Mesenchymal stem cell (in vitro differentiated cells and primary cell): ENCODE measurements around the gene KCNH1.

Experiments
- DNase-seq: peaks from one replicate; pipeline ENCODE4 v3.0.0-alpha.2; 2013
- H2AFZ ChIP-seq: one replicate; pipeline ENCODE4 v1.6.1; 2013; ENCODE audit warnings: low read depth, mild to moderate bottlenecking, control low read depth, inconsistent platforms, low read length, moderate library complexity
- H2AK5ac ChIP-seq: 2 replicates; pipeline ENCODE4 v1.6.1; 2013; ENCODE audit warnings: low read length, moderate library complexity, mild to moderate bottlenecking, inconsistent platforms; ENCODE audit not compliant: severe bottlenecking
- H2BK120ac ChIP-seq: one replicate; pipeline ENCODE4 v1.6.1; 2013; ENCODE audit warnings: low read depth, mild to moderate bottlenecking, inconsistent platforms, low read length, moderate library complexity
- H2BK12ac ChIP-seq, 2 experiments: one replicate each; pipeline ENCODE4 v1.6.1; 2013; ENCODE audit warnings: inconsistent platforms in 2 of 2, low read length in 2 of 2, mild to moderate bottlenecking in 2 of 2, moderate library complexity in 2 of 2, control low read depth in 1 of 2
- H2BK15ac ChIP-seq: one replicate; pipeline ENCODE4 v1.6.1; 2013; ENCODE audit warnings: mild to moderate bottlenecking, low read depth, inconsistent platforms; ENCODE audit not compliant: poor library complexity, severe bottlenecking
- H2BK5ac ChIP-seq: 2 replicates; pipeline ENCODE4 v1.6.1; 2013; ENCODE audit warnings: low read depth, mild to moderate bottlenecking, low read length, control low read depth, inconsistent platforms; ENCODE audit not compliant: poor library complexity, severe bottlenecking
- H3K14ac ChIP-seq, 2 experiments: one replicate each; pipeline ENCODE4 v1.6.1; 2013; ENCODE audit warnings: inconsistent platforms in 2 of 2, low read length in 2 of 2, control low read depth in 1 of 2, mild to moderate bottlenecking in 1 of 2, moderate library complexity in 1 of 2
- H3K18ac ChIP-seq, 2 experiments: one replicate each; pipeline ENCODE4 v1.6.1; 2013; ENCODE audit warnings: inconsistent platforms in 2 of 2, low read length in 2 of 2, control low read depth in 1 of 2, low read depth in 1 of 2, mild to moderate bottlenecking in 1 of 2
- H3K23ac ChIP-seq, 2 experiments: one replicate each; pipeline ENCODE4 v1.6.1; 2013; ENCODE audit warnings: inconsistent platforms in 2 of 2, low read length in 2 of 2, mild to moderate bottlenecking in 2 of 2, moderate library complexity in 2 of 2, control low read depth in 1 of 2
- H3K27ac ChIP-seq: 2 replicates; pipeline ENCODE4 v1.5.1; 2013; ENCODE audit warnings: mild to moderate bottlenecking, moderate library complexity, low read length, control low read depth, inconsistent platforms; ENCODE audit not compliant: poor library complexity, severe bottlenecking
- H3K27me3 ChIP-seq, 2 experiments: 2 replicates each; pipeline versions ENCODE4 v1.6.1 to v1.7.0; 2013; ENCODE audit warnings: low read length in 2 of 2, mild to moderate bottlenecking in 2 of 2, moderate library complexity in 2 of 2, control low read depth in 1 of 2, inconsistent platforms in 1 of 2; ENCODE audit not compliant: control insufficient read depth in 1 of 2, insufficient read depth in 1 of 2
- H3K36me3 ChIP-seq, 2 experiments: 2 replicates each; pipeline versions ENCODE4 v1.6.1 to v1.7.0; 2013; ENCODE audit warnings: low read length in 2 of 2, control low read depth in 1 of 2, inconsistent platforms in 1 of 2, low read depth in 1 of 2, mild to moderate bottlenecking in 1 of 2; ENCODE audit not compliant: insufficient read depth in 2 of 2, control insufficient read depth in 1 of 2
- H3K4ac ChIP-seq, 2 experiments: one replicate each; pipeline ENCODE4 v1.6.1; 2013; ENCODE audit warnings: inconsistent platforms in 2 of 2, low read length in 2 of 2, mild to moderate bottlenecking in 2 of 2, moderate library complexity in 2 of 2, control low read depth in 1 of 2, low read depth in 1 of 2
- H3K4me1 ChIP-seq: 2 replicates; pipeline ENCODE4 v1.6.1; 2013; ENCODE audit warnings: low read depth, low read length, control low read depth; ENCODE audit not compliant: control insufficient read depth, insufficient read depth
- H3K4me2 ChIP-seq: 2 replicates; pipeline ENCODE4 v1.6.1; 2013; ENCODE audit warnings: low read length, mild to moderate bottlenecking, inconsistent platforms; ENCODE audit not compliant: poor library complexity, severe bottlenecking
- H3K4me3 ChIP-seq, 2 experiments: 2 replicates each; pipeline versions ENCODE4 v1.5.1 to v1.7.0; 2013; ENCODE audit warnings: low read length in 2 of 2, mild to moderate bottlenecking in 2 of 2, control low read depth in 1 of 2, low read depth in 1 of 2; ENCODE audit not compliant: insufficient read depth in 1 of 2
- H3K79me1 ChIP-seq: replicated peaks from 2 replicates; pipeline ENCODE4 v1.6.1; 2013; ENCODE audit warnings: mild to moderate bottlenecking, control low read depth, low read length, inconsistent platforms; ENCODE audit not compliant: poor library complexity, severe bottlenecking
- H3K9ac ChIP-seq: 2 replicates; pipeline ENCODE4 v1.7.0; 2013; ENCODE audit warnings: mild to moderate bottlenecking, low read length, moderate library complexity
- H3K9me3 ChIP-seq: 2 replicates; pipeline ENCODE4 v1.7.0; 2013; ENCODE audit warnings: mild to moderate bottlenecking, low read length; ENCODE audit not compliant: control insufficient read depth
- H4K8ac ChIP-seq: one replicate; pipeline ENCODE4 v1.6.1; 2013; ENCODE audit warnings: inconsistent platforms, mild to moderate bottlenecking, low read length, moderate library complexity
- H4K91ac ChIP-seq: one replicate; pipeline ENCODE4 v1.6.1; 2013; ENCODE audit warnings: mild to moderate bottlenecking, low read length, inconsistent platforms
- WGBS: methylation state at CpG from one replicate; pipeline ENCODE4 v1.1.7; 2013; ENCODE audit warnings: mixed read lengths; 5-methylcytosine and 5-hydroxymethylcytosine counted together

KCNH1 gene

DNA sequence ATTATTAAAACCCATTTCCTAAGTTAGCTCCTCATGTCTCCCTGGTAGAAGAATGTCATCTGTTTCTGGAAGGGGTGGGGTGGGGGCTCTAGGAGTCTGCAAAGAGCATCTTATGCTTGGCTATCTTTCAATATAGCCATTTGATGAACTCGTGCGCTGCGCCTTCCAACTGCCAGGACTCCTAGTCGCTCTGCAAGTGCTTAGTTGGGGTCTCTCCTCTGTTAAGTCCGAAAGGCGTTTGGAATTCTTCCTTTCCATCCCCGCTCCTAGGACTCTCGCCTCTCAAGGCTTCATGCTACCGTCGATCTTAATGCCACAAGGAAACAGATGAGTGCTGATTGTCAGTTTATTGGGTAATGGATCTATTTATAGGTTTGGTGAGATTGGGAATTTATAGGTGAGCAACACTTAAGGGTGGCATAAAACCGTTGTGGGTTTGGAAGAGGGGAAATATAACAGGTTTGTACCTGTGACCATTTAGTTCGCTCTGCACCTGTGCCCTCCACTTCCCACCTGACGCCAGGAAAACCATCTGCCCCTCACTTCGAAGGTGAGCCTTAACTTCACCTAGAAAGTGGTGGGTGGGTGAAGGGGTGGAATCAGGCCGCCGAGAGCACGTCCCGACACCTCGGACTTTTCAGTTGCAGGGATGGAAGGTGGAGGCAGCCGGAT, 1.1 kb downstream of the KCNH1 start:
- Histone ChIP-seq H4K91ac (no peak overlapping the region), H3K27ac (no peak overlapping the region), H3K27me3 (peaks cover 0 to 48% of the 10 kb centered on the region in 2 experiments), H4K8ac (no peak overlapping the region), H3K9ac (peak overlapping the region; percentile 61), H3K9me3 (no peaks in the 10 kb centered on the region), H3K4me1 (peaks cover 7% of the 10 kb centered on the region), H3K14ac (no peak overlapping the region), H2BK120ac (no peak overlapping the region), H3K23ac (peak overlapping the region in 1 of 2 experiments; percentile 35), H3K79me1 (peaks cover 9% of the 10 kb centered on the region), H2AFZ (peak overlapping the region; percentile 62), H3K4me2 (peak overlapping the region; percentile 90), H3K4ac (no peak overlapping the region), H3K36me3 (no peaks in the 10 kb centered on the region), H2BK5ac (peak overlapping the region; percentile 14), H2BK12ac (no peak overlapping the region), H2AK5ac (no peak overlapping the region), H3K18ac (no peak overlapping the region), H3K4me3 (peak overlapping the region; percentile 70 to 74), H2BK15ac (no peak overlapping the region)
- DNase-seq = no peak
- WGBS = 47% methylated on average over 15 of the region's 20 CpGs

DNA sequence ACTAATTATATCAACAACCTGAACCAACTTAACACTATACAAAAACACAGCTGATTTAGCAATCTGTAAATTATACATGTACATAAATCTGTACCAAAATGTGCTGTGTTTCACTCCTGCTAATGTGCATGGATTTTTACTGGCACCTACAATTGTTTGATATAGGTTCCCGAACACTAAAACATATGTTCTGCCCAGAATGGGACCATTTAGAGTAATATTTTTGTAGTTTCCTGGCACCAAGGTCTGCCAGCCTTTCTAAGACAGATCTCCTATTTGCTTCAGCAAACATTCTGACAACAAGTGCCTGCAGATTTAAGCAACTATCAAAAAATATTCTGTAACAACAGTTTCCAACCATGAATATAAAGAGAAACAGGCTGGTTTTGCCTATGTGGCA, 4.2 kb downstream of the KCNH1 start:
- Histone ChIP-seq H4K91ac (no peak overlapping the region), H3K4me2 (no peak overlapping the region), H2BK15ac (no peak overlapping the region), H2AFZ (no peak overlapping the region), H2AK5ac (no peak overlapping the region), H3K14ac (no peak overlapping the region), H3K23ac (no peak overlapping the region), H3K4me3 (no peak overlapping the region), H3K27ac (no peak overlapping the region), H2BK12ac (no peak overlapping the region), H3K4me1 (peaks cover 7% of the 10 kb centered on the region), H2BK120ac (no peak overlapping the region), H2BK5ac (no peak overlapping the region), H3K79me1 (peaks cover 15% of the 10 kb centered on the region), H3K36me3 (no peaks in the 10 kb centered on the region), H3K9me3 (no peaks in the 10 kb centered on the region), H3K18ac (no peak overlapping the region), H3K27me3 (peaks cover 0 to 41% of the 10 kb centered on the region in 2 experiments), H3K9ac (no peak overlapping the region), H4K8ac (no peak overlapping the region), H3K4ac (no peak overlapping the region)
- no peak for DNase-seq
- WGBS = 100% methylated on average over 1 of the region's 1 CpG

DNA sequence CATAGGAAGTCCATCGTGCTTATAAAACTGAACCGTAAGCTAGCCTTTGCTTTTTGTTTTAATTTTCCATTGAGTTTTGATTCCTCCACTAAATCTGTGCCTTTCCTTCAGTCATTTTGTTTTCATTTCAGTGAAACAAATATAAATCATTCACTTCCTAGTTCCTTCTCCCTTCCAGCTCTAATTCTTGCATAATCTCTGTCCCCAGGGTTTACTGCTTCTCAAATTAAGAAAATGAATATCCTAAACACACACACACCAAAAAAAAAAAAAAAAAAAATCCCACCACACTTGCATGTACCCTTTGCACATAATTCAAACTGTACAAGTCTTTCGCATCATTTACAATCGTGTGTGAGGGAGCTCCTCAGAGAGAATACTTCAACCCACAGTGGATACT, 6.8 kb downstream of the KCNH1 start:
- H2BK120ac ChIP-seq = no peak overlapping the region
- H3K9me3 ChIP-seq = no peaks in the 10 kb centered on the region
- no peak overlapping the region for H3K14ac ChIP-seq
- H3K4me3 ChIP-seq = no peak overlapping the region
- no peak for DNase-seq
- H2AK5ac ChIP-seq = no peak overlapping the region
- no peak overlapping the region for H2BK15ac ChIP-seq
- no peak overlapping the region for H4K91ac ChIP-seq
- H3K4me2 ChIP-seq = no peak overlapping the region
- no peak overlapping the region for H3K27ac ChIP-seq
- H3K79me1 ChIP-seq = peaks cover 17% of the 10 kb centered on the region
- H2BK12ac ChIP-seq = no peak overlapping the region
- H2BK5ac ChIP-seq = no peak overlapping the region
- no peaks in the 10 kb centered on the region for H3K36me3 ChIP-seq
- H3K27me3 ChIP-seq = peaks cover 0 to 31% of the 10 kb centered on the region in 2 experiments
- no peak overlapping the region for H4K8ac ChIP-seq
- H3K18ac ChIP-seq = no peak overlapping the region
- no peak overlapping the region for H2AFZ ChIP-seq
- 78% methylated on average over 4 of the region's 4 CpGs for WGBS
- no peak overlapping the region for H3K4ac ChIP-seq
- H3K23ac ChIP-seq = no peak overlapping the region
- H3K4me1 ChIP-seq = no peaks in the 10 kb centered on the region
- no peak overlapping the region for H3K9ac ChIP-seq

DNA sequence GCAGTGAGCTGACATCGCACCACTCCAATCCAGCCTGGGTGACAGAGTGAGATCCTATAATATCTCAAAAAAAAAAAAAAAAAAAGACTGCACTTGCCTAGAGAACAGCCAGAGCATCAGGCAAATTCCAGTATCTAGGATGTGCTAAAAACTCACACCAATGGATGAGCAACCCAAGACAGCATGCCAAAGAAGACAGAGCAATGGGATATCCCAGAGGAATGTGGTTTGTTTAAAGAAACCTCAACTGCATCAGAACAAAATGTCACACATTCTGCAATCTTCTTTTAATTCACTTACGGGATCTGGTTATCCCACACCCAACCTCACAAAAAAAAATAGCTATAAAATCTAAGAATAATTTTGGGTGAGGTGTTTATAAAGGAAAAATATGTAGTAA, 7.3 kb downstream of the KCNH1 start:
- H3K14ac ChIP-seq = no peak overlapping the region
- H3K79me1 ChIP-seq = peaks cover 17% of the 10 kb centered on the region
- no peak overlapping the region for H4K8ac ChIP-seq
- no peak overlapping the region for H3K18ac ChIP-seq
- no peak overlapping the region for H3K9ac ChIP-seq
- H2AFZ ChIP-seq = no peak overlapping the region
- H3K23ac ChIP-seq = no peak overlapping the region
- no peak overlapping the region for H2BK12ac ChIP-seq
- H3K4me1 ChIP-seq = no peaks in the 10 kb centered on the region
- no peaks in the 10 kb centered on the region for H3K36me3 ChIP-seq
- no peak for DNase-seq
- H3K9me3 ChIP-seq = no peaks in the 10 kb centered on the region
- peaks cover 0 to 26% of the 10 kb centered on the region in 2 experiments for H3K27me3 ChIP-seq
- no peak overlapping the region for H2BK5ac ChIP-seq
- no peak overlapping the region for H3K4ac ChIP-seq
- H2BK120ac ChIP-seq = no peak overlapping the region
- no peak overlapping the region for H4K91ac ChIP-seq
- no peak overlapping the region for H3K4me3 ChIP-seq
- WGBS = no CpG with 5 or more reads among the region's 2 CpGs
- no peak overlapping the region for H3K27ac ChIP-seq
- no peak overlapping the region for H2BK15ac ChIP-seq
- no peak overlapping the region for H3K4me2 ChIP-seq
- H2AK5ac ChIP-seq = no peak overlapping the region
